H1 (cell line): ENCODE results near the gene PROK2.

ENCODE experiments used
- CTCF ChIP-seq, 3 experiments: IDR thresholded peaks; 1 replicate in 2 of 3; 2 replicates in 1 of 3; pipeline versions ENCODE4 v1.5.1 to v1.6.1; 2011; ENCODE audit warnings: low read length in 3 of 3, mild to moderate bottlenecking in 3 of 3, inconsistent platforms in 2 of 3, low read depth in 1 of 3, moderate library complexity in 1 of 3; ENCODE audit not compliant: insufficient read depth in 1 of 3; ENCODE audit errors: control extremely low read depth in 1 of 3
- EP300 ChIP-seq, 2 experiments: IDR thresholded peaks; 1 replicate in 1 of 2; 2 replicates in 1 of 2; pipeline ENCODE4 v1.6.1; 2011 to 2012; ENCODE audit warnings: low read depth in 2 of 2, low read length in 2 of 2, mild to moderate bottlenecking in 2 of 2, borderline replicate concordance in 1 of 2, inconsistent platforms in 1 of 2, moderate library complexity in 1 of 2
- POLR2AphosphoS5 ChIP-seq: IDR thresholded peaks from 2 replicates; pipeline ENCODE4 v1.6.1; 2011; ENCODE audit warnings: low read depth, low read length
- RAD21 ChIP-seq, 2 experiments: IDR thresholded peaks in 1 of 2; conservative IDR thresholded peaks in 1 of 2; 2 replicates each; pipeline ENCODE4 v1.6.1; 2011; ENCODE audit warnings: low read depth in 2 of 2, low read length in 2 of 2, improper control_type of control experiment in 1 of 2, inconsistent platforms in 1 of 2, mild to moderate bottlenecking in 1 of 2, moderate library complexity in 1 of 2
- TF ChIP-seq, protein P1 (sequence below): IDR thresholded peaks from 2 replicates; pipeline ENCODE4 v1.6.1; 2011; ENCODE audit warnings: low read depth, mild to moderate bottlenecking, low read length; ENCODE audit not compliant: insufficient read depth

GRCh38 chr3:71791634-71792033 is 6.7 kb upstream of the PROK2 start:
- no peak for TF ChIP-seq CTCF (IDR thresholded peaks at IDR 0.05; ENCODE audit: control extremely low read depth in 1 of 3, insufficient read depth in 1 of 3, low read depth in 1 of 3, low read length in 3 of 3)
- no peak for TF ChIP-seq RAD21 (IDR thresholded peaks at IDR 0.05 in 1 of 2, conservative IDR thresholded peaks at IDR 0.05 in 1 of 2; ENCODE audit: low read depth in 2 of 2, low read length in 2 of 2)
- TF ChIP-seq, protein P1, sequence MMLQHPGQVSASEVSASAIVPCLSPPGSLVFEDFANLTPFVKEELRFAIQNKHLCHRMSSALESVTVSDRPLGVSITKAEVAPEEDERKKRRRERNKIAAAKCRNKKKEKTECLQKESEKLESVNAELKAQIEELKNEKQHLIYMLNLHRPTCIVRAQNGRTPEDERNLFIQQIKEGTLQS: no peak
- no peak for TF ChIP-seq POLR2AphosphoS5
- TF ChIP-seq EP300 (IDR thresholded peaks at IDR 0.05; ENCODE audit: borderline replicate concordance in 1 of 2, low read depth in 2 of 2, low read length in 2 of 2): no peak
